GM23338 (cell line): ENCODE measurements around the gene PIK3R3. TPM values are rescaled to one million over a fixed set of nuclear protein-coding genes. Genes with fewer than 3 reads are reported as not detected.

ENCODE experiments used
- ATAC-seq: fragments of 200-7000 bp; cut with Tn5 transposase; 3 replicates; pipeline ENCODE4 v1.9.1; 2020
- DNase-seq: peaks from one replicate; pipeline ENCODE4 v3.0.0-alpha.2; 2015; ENCODE audit warnings: low spot score
- H2AFZ ChIP-seq: fragments of 200-600 bp; sonication (generic); 2 replicates; pipeline ENCODE4 v1.8.0; 2016; ENCODE audit warnings: antibody characterized with exemption, mild to moderate bottlenecking, moderate library complexity
- H3F3A ChIP-seq: fragments of 200-600 bp; sonication (generic); replicated peaks from 2 replicates; pipeline ENCODE4 v1.8.0; 2017; ENCODE audit warnings: antibody characterized with exemption, mixed run types, low read depth
- H3K27ac ChIP-seq: fragments of 200-600 bp; sonication (generic); 2 replicates; pipeline ENCODE4 v1.6.1; 2016; ENCODE audit warnings: low read depth
- H3K27me3 ChIP-seq: fragments of 200-600 bp; sonication (generic); 2 replicates; pipeline ENCODE4 v1.8.0; 2016; ENCODE audit warnings: mild to moderate bottlenecking, mixed run types, moderate library complexity; ENCODE audit not compliant: insufficient read depth
- H3K36me3 ChIP-seq: fragments of 200-600 bp; sonication (generic); 2 replicates; pipeline ENCODE4 v1.8.0; 2016; ENCODE audit warnings: mild to moderate bottlenecking; ENCODE audit not compliant: insufficient read depth
- H3K4me1 ChIP-seq: fragments of 200-600 bp; sonication (generic); 2 replicates; pipeline ENCODE4 v1.8.0; 2016; ENCODE audit warnings: mild to moderate bottlenecking, moderate library complexity; ENCODE audit not compliant: insufficient read depth
- H3K4me2 ChIP-seq: fragments of 200-600 bp; sonication (generic); 2 replicates; pipeline ENCODE4 v1.7.1; 2017; ENCODE audit warnings: mixed run types
- H3K4me3 ChIP-seq: fragments of 200-600 bp; sonication (generic); 2 replicates; pipeline ENCODE4 v1.6.1; 2016; ENCODE audit warnings: mixed run types
- H3K79me2 ChIP-seq: fragments of 200-600 bp; sonication (generic); replicated peaks from 2 replicates; pipeline ENCODE4 v1.8.0; 2017; ENCODE audit warnings: mild to moderate bottlenecking; ENCODE audit not compliant: insufficient read depth
- H3K9me2 ChIP-seq: fragments of 200-600 bp; sonication (generic); 2 replicates; pipeline ENCODE4 v1.8.0; 2017; ENCODE audit not compliant: insufficient read depth
- H4K20me1 ChIP-seq: fragments of 200-600 bp; sonication (generic); replicated peaks from 2 replicates; pipeline ENCODE4 v1.8.0; 2017; ENCODE audit warnings: mild to moderate bottlenecking; ENCODE audit not compliant: insufficient read depth
- H3K27ac Mint-ChIP-seq: 2 replicates; pipeline ENCODE4 v1.8.0; 2020; ENCODE audit warnings: inconsistent platforms, mild to moderate bottlenecking, moderate library complexity, mixed read lengths
- H3K27me3 Mint-ChIP-seq: 3 replicates; pipeline ENCODE4 v1.8.0; 2022; ENCODE audit warnings: low read depth, mild to moderate bottlenecking, moderate library complexity, mixed read lengths, inconsistent platforms; ENCODE audit not compliant: insufficient read depth, poor library complexity
- H3K36me3 Mint-ChIP-seq: 3 replicates; pipeline ENCODE4 v1.8.0; 2021; ENCODE audit warnings: low read depth, mild to moderate bottlenecking, inconsistent platforms, moderate library complexity, mixed read lengths
- H3K4me1 Mint-ChIP-seq: 3 replicates; pipeline ENCODE4 v1.8.0; 2020; ENCODE audit warnings: mild to moderate bottlenecking, inconsistent platforms, mixed read lengths
- H3K4me3 Mint-ChIP-seq: 3 replicates; pipeline ENCODE4 v1.8.0; 2021; ENCODE audit warnings: moderate library complexity, mild to moderate bottlenecking, inconsistent platforms, mixed read lengths
- H3K9me3 Mint-ChIP-seq: 3 replicates; pipeline ENCODE4 v1.8.0; 2020; ENCODE audit warnings: moderate library complexity, mild to moderate bottlenecking, inconsistent platforms, mixed read lengths
- NANOG ChIP-seq: IDR thresholded peaks from 2 replicates; pipeline ENCODE4 v1.6.1; 2016; ENCODE audit warnings: antibody characterized with exemption, borderline replicate concordance
- POLR2AphosphoS5 ChIP-seq: IDR thresholded peaks from 2 replicates; pipeline ENCODE4 v1.6.1; 2016; ENCODE audit warnings: antibody characterized with exemption, low read depth
- polyA plus RNA-seq: library from polyadenylated mRNA; unstranded; fragments of >200 nt; fragmentation: Nextera tagmentation; extraction: Ambion mirVana; gene quantifications from 2 replicates; pipeline ENCODE4 v1.2.1, GENCODE V29; 2016
- total RNA-seq: library from RNA; depleted of rRNA; stranded (reverse); fragments of >200 nt; shearing (Covaris generic); gene quantifications from 2 replicates; pipeline ENCODE4 v1.2.3, GENCODE V29; 2014
- TF ChIP-seq, protein P1 (sequence below): fragments of 250-450 bp; sonication (Bioruptor Pico); IDR thresholded peaks from 2 replicates; pipeline ENCODE4 v1.5.0; 2020; ENCODE audit warnings: mild to moderate bottlenecking, moderate library complexity
- TF ChIP-seq, protein P2 (sequence below), 2 experiments: fragments of 200-600 bp in 1 of 2; sonication (generic) in 1 of 2; conservative IDR thresholded peaks; 2 replicates each; pipeline versions ENCODE4 v1.5.1 to v1.6.1; 2016 to 2017; ENCODE audit warnings: antibody characterized with exemption in 2 of 2, low read depth in 2 of 2, mild to moderate bottlenecking in 2 of 2, moderate library complexity in 1 of 2

The PIK3R3 gene
- total and polyA plus RNA-seq, 2 experiments from 2014 or later = 7.5 to 8.6 TPM

GRCh38 chr1:46036894-46037839, 95.3 kb downstream of the PIK3R3 start:
- Mint-ChIP-seq H3K9me3 (no peaks in the 10 kb centered on the region), H3K27me3 (peaks cover 9% of the 10 kb centered on the region), H3K4me1 (no peaks in the 10 kb centered on the region; the same call in 2 of the 3 replicates), H3K36me3 (peaks cover 8% of the 10 kb centered on the region; the same call in 2 of the 3 replicates), H3K27ac (no peak overlapping the region), H3K4me3 (no peak overlapping the region)
- no peaks in the 10 kb centered on the region for H3K9me2 ChIP-seq
- no peaks in the 10 kb centered on the region for H3K27me3 ChIP-seq
- peaks cover 9% of the 10 kb centered on the region; the same call in 1 of the 2 replicates for H3F3A ChIP-seq
- H3K4me1 ChIP-seq = 0 out of 2 replicates have a peak, but pooled peaks cover 4% of the 10 kb centered on the region
- TF ChIP-seq, protein P1, sequence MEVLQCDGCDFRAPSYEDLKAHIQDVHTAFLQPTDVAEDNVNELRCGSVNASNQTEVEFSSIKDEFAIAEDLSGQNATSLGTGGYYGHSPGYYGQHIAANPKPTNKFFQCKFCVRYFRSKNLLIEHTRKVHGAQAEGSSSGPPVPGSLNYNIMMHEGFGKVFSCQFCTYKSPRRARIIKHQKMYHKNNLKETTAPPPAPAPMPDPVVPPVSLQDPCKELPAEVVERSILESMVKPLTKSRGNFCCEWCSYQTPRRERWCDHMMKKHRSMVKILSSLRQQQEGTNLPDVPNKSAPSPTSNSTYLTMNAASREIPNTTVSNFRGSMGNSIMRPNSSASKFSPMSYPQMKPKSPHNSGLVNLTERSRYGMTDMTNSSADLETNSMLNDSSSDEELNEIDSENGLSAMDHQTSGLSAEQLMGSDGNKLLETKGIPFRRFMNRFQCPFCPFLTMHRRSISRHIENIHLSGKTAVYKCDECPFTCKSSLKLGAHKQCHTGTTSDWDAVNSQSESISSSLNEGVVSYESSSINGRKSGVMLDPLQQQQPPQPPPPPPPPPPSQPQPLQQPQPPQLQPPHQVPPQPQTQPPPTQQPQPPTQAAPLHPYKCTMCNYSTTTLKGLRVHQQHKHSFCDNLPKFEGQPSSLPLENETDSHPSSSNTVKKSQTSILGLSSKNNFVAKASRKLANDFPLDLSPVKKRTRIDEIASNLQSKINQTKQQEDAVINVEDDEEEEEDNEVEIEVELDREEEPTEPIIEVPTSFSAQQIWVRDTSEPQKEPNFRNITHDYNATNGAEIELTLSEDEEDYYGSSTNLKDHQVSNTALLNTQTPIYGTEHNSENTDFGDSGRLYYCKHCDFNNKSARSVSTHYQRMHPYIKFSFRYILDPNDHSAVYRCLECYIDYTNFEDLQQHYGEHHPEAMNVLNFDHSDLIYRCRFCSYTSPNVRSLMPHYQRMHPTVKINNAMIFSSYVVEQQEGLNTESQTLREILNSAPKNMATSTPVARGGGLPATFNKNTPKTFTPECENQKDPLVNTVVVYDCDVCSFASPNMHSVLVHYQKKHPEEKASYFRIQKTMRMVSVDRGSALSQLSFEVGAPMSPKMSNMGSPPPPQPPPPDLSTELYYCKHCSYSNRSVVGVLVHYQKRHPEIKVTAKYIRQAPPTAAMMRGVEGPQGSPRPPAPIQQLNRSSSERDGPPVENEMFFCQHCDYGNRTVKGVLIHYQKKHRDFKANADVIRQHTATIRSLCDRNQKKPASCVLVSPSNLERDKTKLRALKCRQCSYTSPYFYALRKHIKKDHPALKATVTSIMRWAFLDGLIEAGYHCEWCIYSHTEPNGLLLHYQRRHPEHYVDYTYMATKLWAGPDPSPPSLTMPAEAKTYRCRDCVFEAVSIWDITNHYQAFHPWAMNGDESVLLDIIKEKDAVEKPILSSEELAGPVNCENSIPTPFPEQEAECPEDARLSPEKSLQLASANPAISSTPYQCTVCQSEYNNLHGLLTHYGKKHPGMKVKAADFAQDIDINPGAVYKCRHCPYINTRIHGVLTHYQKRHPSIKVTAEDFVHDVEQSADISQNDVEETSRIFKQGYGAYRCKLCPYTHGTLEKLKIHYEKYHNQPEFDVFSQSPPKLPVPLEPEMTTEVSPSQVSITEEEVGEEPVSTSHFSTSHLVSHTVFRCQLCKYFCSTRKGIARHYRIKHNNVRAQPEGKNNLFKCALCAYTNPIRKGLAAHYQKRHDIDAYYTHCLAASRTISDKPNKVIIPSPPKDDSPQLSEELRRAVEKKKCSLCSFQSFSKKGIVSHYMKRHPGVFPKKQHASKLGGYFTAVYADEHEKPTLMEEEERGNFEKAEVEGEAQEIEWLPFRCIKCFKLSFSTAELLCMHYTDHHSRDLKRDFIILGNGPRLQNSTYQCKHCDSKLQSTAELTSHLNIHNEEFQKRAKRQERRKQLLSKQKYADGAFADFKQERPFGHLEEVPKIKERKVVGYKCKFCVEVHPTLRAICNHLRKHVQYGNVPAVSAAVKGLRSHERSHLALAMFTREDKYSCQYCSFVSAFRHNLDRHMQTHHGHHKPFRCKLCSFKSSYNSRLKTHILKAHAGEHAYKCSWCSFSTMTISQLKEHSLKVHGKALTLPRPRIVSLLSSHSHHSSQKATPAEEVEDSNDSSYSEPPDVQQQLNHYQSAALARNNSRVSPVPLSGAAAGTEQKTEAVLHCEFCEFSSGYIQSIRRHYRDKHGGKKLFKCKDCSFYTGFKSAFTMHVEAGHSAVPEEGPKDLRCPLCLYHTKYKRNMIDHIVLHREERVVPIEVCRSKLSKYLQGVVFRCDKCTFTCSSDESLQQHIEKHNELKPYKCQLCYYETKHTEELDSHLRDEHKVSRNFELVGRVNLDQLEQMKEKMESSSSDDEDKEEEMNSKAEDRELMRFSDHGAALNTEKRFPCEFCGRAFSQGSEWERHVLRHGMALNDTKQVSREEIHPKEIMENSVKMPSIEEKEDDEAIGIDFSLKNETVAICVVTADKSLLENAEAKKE (CRISPR knock-in tag) = no peak
- TF ChIP-seq POLR2AphosphoS5 (peak; percentile 21), NANOG (no peak)
- TF ChIP-seq, protein P2, sequence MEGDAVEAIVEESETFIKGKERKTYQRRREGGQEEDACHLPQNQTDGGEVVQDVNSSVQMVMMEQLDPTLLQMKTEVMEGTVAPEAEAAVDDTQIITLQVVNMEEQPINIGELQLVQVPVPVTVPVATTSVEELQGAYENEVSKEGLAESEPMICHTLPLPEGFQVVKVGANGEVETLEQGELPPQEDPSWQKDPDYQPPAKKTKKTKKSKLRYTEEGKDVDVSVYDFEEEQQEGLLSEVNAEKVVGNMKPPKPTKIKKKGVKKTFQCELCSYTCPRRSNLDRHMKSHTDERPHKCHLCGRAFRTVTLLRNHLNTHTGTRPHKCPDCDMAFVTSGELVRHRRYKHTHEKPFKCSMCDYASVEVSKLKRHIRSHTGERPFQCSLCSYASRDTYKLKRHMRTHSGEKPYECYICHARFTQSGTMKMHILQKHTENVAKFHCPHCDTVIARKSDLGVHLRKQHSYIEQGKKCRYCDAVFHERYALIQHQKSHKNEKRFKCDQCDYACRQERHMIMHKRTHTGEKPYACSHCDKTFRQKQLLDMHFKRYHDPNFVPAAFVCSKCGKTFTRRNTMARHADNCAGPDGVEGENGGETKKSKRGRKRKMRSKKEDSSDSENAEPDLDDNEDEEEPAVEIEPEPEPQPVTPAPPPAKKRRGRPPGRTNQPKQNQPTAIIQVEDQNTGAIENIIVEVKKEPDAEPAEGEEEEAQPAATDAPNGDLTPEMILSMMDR (conservative IDR thresholded peaks at IDR 0.05; ENCODE audit: low read depth in 2 of 2) = peak; percentile 95 to 99
- DNase-seq (peak; percentile 92), ATAC-seq (peak; percentile 80)
- peaks cover 4% of the 10 kb centered on the region; the same call in 1 of the 2 replicates for H4K20me1 ChIP-seq
- H3K27ac ChIP-seq = no peak overlapping the region
- H3K4me2 ChIP-seq = 0 out of 2 replicates have a peak overlapping the region, but pooled peaks have one; percentile 23
- H2AFZ ChIP-seq = no peak overlapping the region
- H3K36me3 ChIP-seq = no peaks in the 10 kb centered on the region
- no peaks in the 10 kb centered on the region for H3K79me2 ChIP-seq
- no peak overlapping the region for H3K4me3 ChIP-seq
